HepG2 (cell line): ENCODE results near the gene TRIM27. TPM values are rescaled to one million over a fixed set of nuclear protein-coding genes. Genes with fewer than 3 reads are reported as not detected.

Experiments
- AKAP8 ChIP-seq: sonication (generic); formaldehyde crosslinking; IDR thresholded peaks from 2 replicates; pipeline ENCODE4 v1.5.1; 2020; ENCODE audit warnings: mild to moderate bottlenecking, missing genetic modification reagents
- CREB1 ChIP-seq, 2 experiments: fragments of 450-650 bp in 1 of 2; IDR thresholded peaks; 2 replicates each; pipeline ENCODE4 v1.6.1; 2016 to 2017; ENCODE audit warnings: control low read depth in 1 of 2, mild to moderate bottlenecking in 1 of 2, missing compliant biosample characterization in 1 of 2, missing genetic modification characterization in 1 of 2
- ERF ChIP-seq: IDR thresholded peaks from 2 replicates; pipeline ENCODE4 v1.6.1; 2018; ENCODE audit warnings: missing biosample characterization, missing genetic modification reagents
- HINFP ChIP-seq: sonication (generic); formaldehyde crosslinking; IDR thresholded peaks from 2 replicates; pipeline ENCODE4 v1.4.0; 2020; ENCODE audit warnings: low read depth, mild to moderate bottlenecking, missing genetic modification reagents
- MTA1 ChIP-seq: sonication (generic); formaldehyde crosslinking; IDR thresholded peaks from 2 replicates; pipeline ENCODE4 v1.4.0; 2020; ENCODE audit warnings: missing genetic modification reagents, mild to moderate bottlenecking, borderline replicate concordance
- PCBP2 ChIP-seq: fragments of 200-400 bp; formaldehyde crosslinking; optimal IDR thresholded peaks from 2 replicates; pipeline ENCODE3; 2018; ENCODE audit warnings: low read length, low read depth; ENCODE audit not compliant: poor library complexity, severe bottlenecking
- PPARG ChIP-seq: conservative IDR thresholded peaks from 2 replicates; pipeline ENCODE4 v1.6.1; 2016; ENCODE audit warnings: missing biosample characterization, missing genetic modification reagents
- RCOR2 ChIP-seq: IDR thresholded peaks from 2 replicates; pipeline ENCODE4 v1.6.1; 2016; ENCODE audit warnings: missing biosample characterization, missing genetic modification reagents
- SSRP1 ChIP-seq: IDR thresholded peaks from 2 replicates; pipeline ENCODE4 v1.6.1; 2016; ENCODE audit warnings: control low read depth
- USF2 ChIP-seq, 2 experiments: sonication (generic) in 1 of 2; formaldehyde crosslinking in 1 of 2; IDR thresholded peaks; 2 replicates each; pipeline versions ENCODE4 v1.5.1 to v1.6.1; 2011 to 2020; ENCODE audit warnings: borderline replicate concordance in 1 of 2, low read depth in 1 of 2, low read length in 1 of 2, mild to moderate bottlenecking in 1 of 2, missing genetic modification reagents in 1 of 2, moderate library complexity in 1 of 2
- YEATS2 ChIP-seq: sonication (generic); formaldehyde crosslinking; IDR thresholded peaks from 2 replicates; pipeline ENCODE4 v1.4.0; 2020; ENCODE audit warnings: missing genetic modification reagents, borderline replicate concordance
- ZBTB34 ChIP-seq: sonication (generic); formaldehyde crosslinking; IDR thresholded peaks from 2 replicates; pipeline ENCODE4 v1.8.0; 2022; ENCODE audit warnings: mild to moderate bottlenecking, missing genetic modification reagents
- ZIK1 ChIP-seq: sonication (generic); formaldehyde crosslinking; IDR thresholded peaks from 2 replicates; pipeline ENCODE4 v1.5.0; 2020; ENCODE audit warnings: mild to moderate bottlenecking, low read depth, missing genetic modification reagents, borderline replicate concordance
- ZNF138 ChIP-seq: sonication (generic); formaldehyde crosslinking; IDR thresholded peaks from 2 replicates; pipeline ENCODE4 v1.5.0; 2020; ENCODE audit warnings: mild to moderate bottlenecking, low read depth, missing genetic modification reagents
- ZNF276 ChIP-seq: sonication (generic); formaldehyde crosslinking; IDR thresholded peaks from 2 replicates; pipeline ENCODE4 v1.4.0; 2020; ENCODE audit warnings: mild to moderate bottlenecking, low read depth, missing genetic modification reagents
- ZNF33B ChIP-seq: sonication (generic); formaldehyde crosslinking; IDR thresholded peaks from 2 replicates; pipeline ENCODE4 v1.5.1; 2020; ENCODE audit warnings: mild to moderate bottlenecking, missing genetic modification reagents
- ZNF577 ChIP-seq: sonication (generic); formaldehyde crosslinking; IDR thresholded peaks from 2 replicates; pipeline ENCODE4 v1.4.0; 2020; ENCODE audit warnings: mild to moderate bottlenecking, low read depth, missing genetic modification reagents, borderline replicate concordance
- ZNF615 ChIP-seq: sonication (generic); formaldehyde crosslinking; IDR thresholded peaks from 2 replicates; pipeline ENCODE4 v1.5.0; 2020; ENCODE audit warnings: mild to moderate bottlenecking, missing genetic modification reagents, borderline replicate concordance
- ZNF878 ChIP-seq: sonication (generic); formaldehyde crosslinking; IDR thresholded peaks from 2 replicates; pipeline ENCODE4 v1.8.1; 2023; ENCODE audit warnings: mild to moderate bottlenecking, missing genetic modification reagents, moderate library complexity
- ZSCAN12 ChIP-seq: sonication (generic); formaldehyde crosslinking; IDR thresholded peaks from 2 replicates; pipeline ENCODE4 v1.9.0; 2021; ENCODE audit warnings: mild to moderate bottlenecking, missing genetic modification reagents
- polyA plus RNA-seq, 8 experiments: library from polyadenylated mRNA; depleted of rRNA in 3 of 8; stranded (reverse) in 7 of 8; unstranded in 1 of 8; fragments of >200 nt; fragmentation: Illumina TruSeq in 4 of 8; extraction: Trizol in 4 of 8; gene quantifications; 2 replicates each; pipeline versions ENCODE4 v1.2.1 to v1.2.3, GENCODE V29; 2011 to 2016; ENCODE audit warnings: low read depth in 4 of 8, missing spikeins in 1 of 8, mixed read lengths in 1 of 8; ENCODE audit not compliant: insufficient read depth in 1 of 8
- total RNA-seq, 5 experiments: library from RNA; depleted of rRNA; stranded (reverse); fragments of >200 nt; fragmentation: Illumina TruSeq; extraction: Trizol; gene quantifications; 2 replicates each; pipeline ENCODE4 v1.2.3, GENCODE V29; 2016; ENCODE audit warnings: low read depth in 1 of 5

TRIM27 gene
- total and polyA plus RNA-seq, 2 of the 13 experiments (the other 11 are each of a cell fraction or from before 2014, with no cell fraction given) = 88.6 to 112 TPM

GRCh38 chr6:28863604-28864325, 60.0 kb downstream of the TRIM27 start (continued):
- TF ChIP-seq CREB1 (IDR thresholded peaks at IDR 0.05) (no peak), CREB1 (CRISPR knock-in tag; IDR thresholded peaks at IDR 0.05) (peak; percentile 48; the same call in 1 of the 2 replicates), ZNF276 (peak; percentile 89), ZNF33B (CRISPR knock-in tag) (no peak), SSRP1 (CRISPR knock-in tag) (0 out of 2 replicates have a peak, but pooled peaks have one; percentile 66), ZNF615 (peak; percentile 32; the same call in 1 of the 2 replicates), ZSCAN12 (CRISPR knock-in tag) (peak; percentile 96), ZIK1 (peak; percentile 97), ZNF577 (CRISPR knock-in tag) (0 out of 2 replicates have a peak, but pooled peaks have one; percentile 50), YEATS2 (no peak), MTA1 (CRISPR knock-in tag) (peak; percentile 52; the same call in 1 of the 2 replicates), PCBP2 (no peak), RCOR2 (CRISPR knock-in tag) (no peak; the same call in 1 of the 2 replicates), USF2 (IDR thresholded peaks at IDR 0.05; ENCODE audit: low read depth, low read length) (no peak), USF2 (CRISPR knock-in tag; IDR thresholded peaks at IDR 0.05; ENCODE audit: borderline replicate concordance) (no peak; the same call in 1 of the 2 replicates), ZBTB34 (CRISPR knock-in tag) (peak; percentile 56; the same call in 1 of the 2 replicates), ZNF138 (CRISPR knock-in tag) (no peak), ZNF878 (CRISPR knock-in tag) (peak; percentile 91), ERF (CRISPR knock-in tag) (peak; percentile 68), PPARG (CRISPR knock-in tag) (peak; percentile 56), HINFP (CRISPR knock-in tag) (peak; percentile 92), AKAP8 (CRISPR knock-in tag) (no peak)
